ENCODE data around the gene LRBA. TPM values are rescaled to one million over a fixed set of nuclear protein-coding genes. Genes with fewer than 3 reads are reported as not detected.

LRBA gene
- total RNA-seq, 1 experiment from 2014 or later = 55.3 TPM

- no CpG with 5 or more reads among the region's 8 CpGs for WGBS (ENCODE audit: extremely low coverage, insufficient read length, low lambda C conversion rate)
- Histone ChIP-seq H2BK120ac (ENCODE audit: low read depth, low read length, poor library complexity, severe bottlenecking) (no peak overlapping the region), H3K14ac (ENCODE audit: insufficient read depth, low read length) (no peak overlapping the region), H2AFZ (ENCODE audit: low read length) (no peak overlapping the region), H3K27me3 (ENCODE audit: insufficient read depth, low read length) (no peaks in the 10 kb centered on the region), H4K5ac (ENCODE audit: insufficient read length, low read depth, low read length) (no peak overlapping the region), H4K20me1 (ENCODE audit: control insufficient read depth, insufficient read depth, insufficient read length) (peaks cover 2% of the 10 kb centered on the region), H2BK5ac (ENCODE audit: insufficient read length, low read length) (no peak overlapping the region), H3K27ac (ENCODE audit: insufficient read length, low read depth, low read length) (no peak overlapping the region), H2AK5ac (ENCODE audit: insufficient read length, low read length) (no peak overlapping the region), H3K79me2 (ENCODE audit: insufficient read depth, low read length) (peaks cover 12% of the 10 kb centered on the region; the same call in 1 of the 2 replicates), H2BK15ac (ENCODE audit: low read depth, low read length) (no peak overlapping the region), H2BK12ac (ENCODE audit: insufficient read length, low read depth, low read length) (no peak overlapping the region), H3K9me3 (ENCODE audit: control insufficient read depth, low read depth, low read length) (no peaks in the 10 kb centered on the region), H3K56ac (ENCODE audit: insufficient read length, low read depth, low read length) (no peak overlapping the region), H3K23ac (ENCODE audit: insufficient read length, low read depth, low read length) (no peak overlapping the region), H3K9ac (ENCODE audit: extremely low read depth, insufficient read length, low read length) (no peak overlapping the region), H3K18ac (ENCODE audit: insufficient read length, low read depth, low read length) (no peak overlapping the region), H4K91ac (ENCODE audit: insufficient read length, low read depth, low read length) (no peak overlapping the region), H3K4ac (ENCODE audit: low read depth, low read length) (no peak overlapping the region), H3K23me2 (ENCODE audit: insufficient read length, low read depth, low read length, poor library complexity, severe bottlenecking) (peaks cover 5% of the 10 kb centered on the region), H3K79me1 (ENCODE audit: insufficient read depth, low read depth, low read length, poor library complexity, severe bottlenecking) (no peaks in the 10 kb centered on the region), H4K8ac (replicated peaks; ENCODE audit: insufficient read length, low read depth, low read length) (no peak overlapping the region), H3K4me1 (ENCODE audit: insufficient read depth, low read length) (no peaks in the 10 kb centered on the region), H3T11ph (ENCODE audit: low read length) (no peak overlapping the region), H3K4me2 (ENCODE audit: insufficient read depth, insufficient read length, low read length) (peak overlapping the region; percentile 83), H2BK20ac (ENCODE audit: low read depth, low read length, poor library complexity, severe bottlenecking) (no peak overlapping the region)
- TF ChIP-seq CTCF (conservative IDR thresholded peaks at IDR 0.05) = no peak
- Mint-ChIP-seq H3K4me3 (peak overlapping the region; percentile 98 to 100), H3K9me3 (no peaks in the 10 kb centered on the region), H3K27ac (peak overlapping the region in 2 of 3 experiments; percentile 21 to 29; a peak in 3 of 7 replicates), H3K4me1 (peaks cover 18 to 21% of the 10 kb centered on the region in 2 experiments), H3K36me3 (ENCODE audit: insufficient read depth in 1 of 3, low read depth in 3 of 3) (peaks cover under 1 to 11% (median 10%) of the 10 kb centered on the region in 3 experiments), H3K27me3 (ENCODE audit: low read depth) (no peaks in the 10 kb centered on the region)
- no peak for DNase-seq
These were observed 2.3 kb downstream of the LRBA start for GRCh38 chr4:151012820-151013219.
